Amniotic epithelial cell (primary cell): Measurements from ENCODE around the gene PTPRS.

Experiments
- DNase-seq: peaks from one replicate; pipeline ENCODE4 v3.0.0-alpha.2; 2010; ENCODE audit warnings: low read depth

The PTPRS gene

GRCh38 chr19:5307655-5308054 lies 33.0 kb downstream of the PTPRS start:
- DNase-seq = no peak

GRCh38 chr19:5305163-5305562 lies 35.4 kb downstream of the PTPRS start:
- DNase-seq = no peak

GRCh38 chr19:5304486-5304885 lies 36.1 kb downstream of the PTPRS start:
- no peak for DNase-seq

- no peak for DNase-seq
Measured at GRCh38 chr19:5303208-5303607, 37.4 kb downstream of the PTPRS start.

- no peak for DNase-seq
Measured at GRCh38 chr19:5302396-5302795, 38.2 kb downstream of the PTPRS start.

GRCh38 chr19:5299137-5299536 lies 41.5 kb downstream of the PTPRS start:
- no peak for DNase-seq

- DNase-seq = no peak
Measured at GRCh38 chr19:5298471-5298901, 42.1 kb downstream of the PTPRS start.

GRCh38 chr19:5297272-5297669 lies 43.3 kb downstream of the PTPRS start:
- DNase-seq = no peak

GRCh38 chr19:5296457-5297271 lies 43.9 kb downstream of the PTPRS start:
- DNase-seq = no peak

GRCh38 chr19:5296021-5296420 lies 44.6 kb downstream of the PTPRS start:
- no peak for DNase-seq

- no peak for DNase-seq
Measured at GRCh38 chr19:5294403-5295160, 46.0 kb downstream of the PTPRS start.

- peak; percentile 15 for DNase-seq
Measured at GRCh38 chr19:5293612-5294378, 46.8 kb downstream of the PTPRS start.

GRCh38 chr19:5292822-5293611 lies 47.6 kb downstream of the PTPRS start:
- DNase-seq = peak; percentile 56

GRCh38 chr19:5292453-5292821 lies 48.2 kb downstream of the PTPRS start:
- no peak for DNase-seq

- no peak for DNase-seq
Measured at GRCh38 chr19:5291588-5292193, 48.9 kb downstream of the PTPRS start.
